ENCODE data around the gene RAB6D. TPM values are rescaled to one million over a fixed set of nuclear protein-coding genes. Genes with fewer than 3 reads are reported as not detected.
A peak's percentile ranks its signal among the peaks of the same experiment; 100 is the strongest.
"Not testable (repeated sequence)": the region's sequence is repeated elsewhere in the genome, so short reads cannot be mapped to it uniquely, and the experiment has no call there.

RAB6D gene
- not detected in 2 replicates for total RNA-seq (2014; rRNA removed; shearing (Covaris generic))
- 0.12 TPM in 1 of 2 replicates, not detected in the other for polyA plus RNA-seq (2015; cell fraction: cytosol; rRNA removed)
- polyA plus RNA-seq (2015; cell fraction: nucleus; rRNA removed): not detected in 2 replicates

GRCh38 chr2:131363703-131364186 is at the start of gene RAB6D:
RAB6D (minus strand) TSS chr2:131364168; CDS start chr2:131363720, 448 bp downstream.
- in situ Hi-C loops (cut with HindIII; ENCODE audit: low pct_unique_long_range_greater_than_20kb, low sequenced_read_pairs): not testable (repeated sequence)

GRCh38 chr2:131413148-131413747 is 49.3 kb upstream of the RAB6D start:
- peak; percentile 70 for DNase-seq (ENCODE audit: low read depth, low spot score)
- in situ Hi-C loops (cut with HindIII; ENCODE audit: low pct_unique_long_range_greater_than_20kb, low sequenced_read_pairs): no loop called here

More at GRCh38 chr2:131363703-131364186, at the start of gene RAB6D:
- DNase-seq (ENCODE audit: low read depth, low spot score): not testable (repeated sequence)

GRCh38 chr2:131410173-131410572 is 46.2 kb upstream of the RAB6D start:
- in situ Hi-C loops (cut with HindIII; ENCODE audit: low pct_unique_long_range_greater_than_20kb, low sequenced_read_pairs): no loop called here
- DNase-seq (ENCODE audit: low read depth, low spot score): no peak

GRCh38 chr2:131408778-131409177 is 44.8 kb upstream of the RAB6D start:
- in situ Hi-C loops (cut with HindIII; ENCODE audit: low pct_unique_long_range_greater_than_20kb, low sequenced_read_pairs): no loop called here
- no peak for DNase-seq (ENCODE audit: low read depth, low spot score)

- no peak for DNase-seq (ENCODE audit: low read depth, low spot score)
- in situ Hi-C loops (cut with HindIII; ENCODE audit: low pct_unique_long_range_greater_than_20kb, low sequenced_read_pairs): no loop called here
Observed at GRCh38 chr2:131408207-131408606, 44.2 kb upstream of the RAB6D start.

GRCh38 chr2:131404753-131405152 is 40.8 kb upstream of the RAB6D start:
- DNase-seq (ENCODE audit: low read depth, low spot score): no peak
- in situ Hi-C loops (cut with HindIII; ENCODE audit: low pct_unique_long_range_greater_than_20kb, low sequenced_read_pairs): no loop called here

- in situ Hi-C loops (cut with HindIII; ENCODE audit: low pct_unique_long_range_greater_than_20kb, low sequenced_read_pairs): no loop called here
- no peak for DNase-seq (ENCODE audit: low read depth, low spot score)
Observed at GRCh38 chr2:131402320-131403039, 38.5 kb upstream of the RAB6D start.

GRCh38 chr2:131400849-131401248 is 36.9 kb upstream of the RAB6D start:
- in situ Hi-C loops (cut with HindIII; ENCODE audit: low pct_unique_long_range_greater_than_20kb, low sequenced_read_pairs): no loop called here
- no peak for DNase-seq (ENCODE audit: low read depth, low spot score)

GRCh38 chr2:131400441-131400840 is 36.5 kb upstream of the RAB6D start:
- DNase-seq (ENCODE audit: low read depth, low spot score); in situ Hi-C loops (cut with HindIII; ENCODE audit: low pct_unique_long_range_greater_than_20kb, low sequenced_read_pairs): not testable (repeated sequence)

GRCh38 chr2:131396209-131396608 is 32.2 kb upstream of the RAB6D start:
- DNase-seq (ENCODE audit: low read depth, low spot score); in situ Hi-C loops (cut with HindIII; ENCODE audit: low pct_unique_long_range_greater_than_20kb, low sequenced_read_pairs): not testable (repeated sequence)

- DNase-seq (ENCODE audit: low read depth, low spot score); in situ Hi-C loops (cut with HindIII; ENCODE audit: low pct_unique_long_range_greater_than_20kb, low sequenced_read_pairs): not testable (repeated sequence)
Observed at GRCh38 chr2:131395024-131395645, 31.2 kb upstream of the RAB6D start.

- in situ Hi-C loops (cut with HindIII; ENCODE audit: low pct_unique_long_range_greater_than_20kb, low sequenced_read_pairs): no loop called here
- no peak for DNase-seq (ENCODE audit: low read depth, low spot score)
Observed at GRCh38 chr2:131394147-131394931, 30.4 kb upstream of the RAB6D start.

GRCh38 chr2:131391953-131392352 is 28.0 kb upstream of the RAB6D start:
- DNase-seq (ENCODE audit: low read depth, low spot score); in situ Hi-C loops (cut with HindIII; ENCODE audit: low pct_unique_long_range_greater_than_20kb, low sequenced_read_pairs): not testable (repeated sequence)

- in situ Hi-C loops (cut with HindIII; ENCODE audit: low pct_unique_long_range_greater_than_20kb, low sequenced_read_pairs); DNase-seq (ENCODE audit: low read depth, low spot score): not testable (repeated sequence)
Observed at GRCh38 chr2:131391471-131391870, 27.5 kb upstream of the RAB6D start.

GRCh38 chr2:131390495-131391130 is 26.6 kb upstream of the RAB6D start:
- DNase-seq (ENCODE audit: low read depth, low spot score); in situ Hi-C loops (cut with HindIII; ENCODE audit: low pct_unique_long_range_greater_than_20kb, low sequenced_read_pairs): not testable (repeated sequence)

GRCh38 chr2:131389657-131390056 is 25.7 kb upstream of the RAB6D start:
- DNase-seq (ENCODE audit: low read depth, low spot score): no peak
- in situ Hi-C loops (cut with HindIII; ENCODE audit: low pct_unique_long_range_greater_than_20kb, low sequenced_read_pairs): no loop called here

GRCh38 chr2:131388834-131389233 is 24.9 kb upstream of the RAB6D start:
- DNase-seq (ENCODE audit: low read depth, low spot score); in situ Hi-C loops (cut with HindIII; ENCODE audit: low pct_unique_long_range_greater_than_20kb, low sequenced_read_pairs): not testable (repeated sequence)

Data from SK-MEL-5 (cell line).